ENCODE measurements around the gene DYNLL1.
"Not testable (repeated sequence)": the region's sequence is repeated elsewhere in the genome, so short reads cannot be mapped to it uniquely, and the experiment has no call there.

DYNLL1 gene

GRCh38 chr12:120473807-120474615 is 21.9 kb upstream of the DYNLL1 start:
- no peak for DNase-seq (ENCODE audit: low read depth in 3 of 3)

- no peak for DNase-seq (ENCODE audit: low read depth in 3 of 3)
Observed at GRCh38 chr12:120474616-120474960, 21.3 kb upstream of the DYNLL1 start.

GRCh38 chr12:120475643-120476042 is 20.3 kb upstream of the DYNLL1 start:
- no peak for DNase-seq (ENCODE audit: low read depth in 3 of 3)

GRCh38 chr12:120479458-120479857 is 16.5 kb upstream of the DYNLL1 start:
- no peak for DNase-seq (ENCODE audit: low read depth in 3 of 3)

GRCh38 chr12:120480211-120480610 is 15.7 kb upstream of the DYNLL1 start:
- no peak for DNase-seq (ENCODE audit: low read depth in 3 of 3)

- no peak for DNase-seq (ENCODE audit: low read depth in 3 of 3)
Observed at GRCh38 chr12:120481022-120481767, 14.7 kb upstream of the DYNLL1 start.

GRCh38 chr12:120483621-120484020 is 12.3 kb upstream of the DYNLL1 start:
- no peak for DNase-seq (ENCODE audit: low read depth in 3 of 3)

GRCh38 chr12:120485961-120486881 is 9.7 kb upstream of the DYNLL1 start:
- DNase-seq (ENCODE audit: low read depth in 3 of 3) = no peak

GRCh38 chr12:120487552-120487951 is 8.4 kb upstream of the DYNLL1 start:
- DNase-seq (ENCODE audit: low read depth in 3 of 3) = not testable (repeated sequence)

- no peak for DNase-seq (ENCODE audit: low read depth in 3 of 3)
Observed at GRCh38 chr12:120488057-120488640, 7.8 kb upstream of the DYNLL1 start.

- DNase-seq (ENCODE audit: low read depth in 3 of 3) = no peak
Observed at GRCh38 chr12:120489018-120489417, 6.9 kb upstream of the DYNLL1 start.

- no peak for DNase-seq (ENCODE audit: low read depth in 3 of 3)
Observed at GRCh38 chr12:120490325-120490724, 5.6 kb upstream of the DYNLL1 start.

GRCh38 chr12:120490833-120491512 is 4.9 kb upstream of the DYNLL1 start:
- DNase-seq (ENCODE audit: low read depth in 3 of 3) = no peak

GRCh38 chr12:120495186-120495730 is 655 bp upstream of the DYNLL1 start:
- no peak for DNase-seq (ENCODE audit: low read depth in 3 of 3)

GRCh38 chr12:120496413-120497340 is 764 bp downstream of the DYNLL1 start:
- peak in 1 of 3 donors; percentile 21 for DNase-seq (ENCODE audit: low read depth in 3 of 3)

GRCh38 chr12:120497524-120498150 is 1.7 kb downstream of the DYNLL1 start:
- no peak for DNase-seq (ENCODE audit: low read depth in 3 of 3)

GRCh38 chr12:120498870-120499515 is 3.1 kb downstream of the DYNLL1 start:
- DNase-seq (ENCODE audit: low read depth in 3 of 3) = no peak

- no peak for DNase-seq (ENCODE audit: low read depth in 3 of 3)
Observed at GRCh38 chr12:120500581-120500980, 4.7 kb downstream of the DYNLL1 start.

- no peak for DNase-seq (ENCODE audit: low read depth in 3 of 3)
Observed at GRCh38 chr12:120504587-120504986, 8.7 kb downstream of the DYNLL1 start.
